M059J (cell line): ENCODE measurements around the gene CRB3. TPM values are rescaled to one million over a fixed set of nuclear protein-coding genes. Genes with fewer than 3 reads are reported as not detected.

Experiments
- total RNA-seq: library from RNA; depleted of rRNA; stranded (reverse); fragments of >200 nt; shearing (Covaris generic); gene quantifications from 2 replicates; pipeline ENCODE4 v1.2.3, GENCODE V29; 2014; rRNA removed

CRB3 gene
- total RNA-seq, 1 experiment from 2014 or later, result 0.34 TPM

Other genes with a start within 250 kb of the CRB3 start
- 15.2 and 22.6 TPM in 2 replicates for gene MLLT1, start 184.3 kb upstream of the CRB3 start, total RNA-seq
- gene ACER1, start 130.7 kb upstream of the CRB3 start, total RNA-seq, result not detected in 2 replicates
- 114 and 148 TPM in 2 replicates for gene CLPP, start 102.7 kb upstream of the CRB3 start, total RNA-seq
- gene ALKBH7, start 91.5 kb upstream of the CRB3 start, total RNA-seq, result 65.4 and 72.6 TPM in 2 replicates
- 1.2 and 1.3 TPM in 2 replicates for gene PSPN, start 88.3 kb upstream of the CRB3 start, total RNA-seq
- 46.2 and 75.8 TPM in 2 replicates for gene GTF2F1, start 71.1 kb upstream of the CRB3 start, total RNA-seq
- 50.0 and 114 TPM in 2 replicates for gene KHSRP, start 39.5 kb upstream of the CRB3 start, total RNA-seq
- not detected in 2 replicates for gene SLC25A41, start 30.5 kb upstream of the CRB3 start, total RNA-seq
- gene SLC25A23, start 4.5 kb upstream of the CRB3 start, total RNA-seq, result 25.3 and 39.9 TPM in 2 replicates
- gene DENND1C, start 17.5 kb downstream of the CRB3 start, total RNA-seq, result not detected in 2 replicates
- gene TUBB4A, start 38.0 kb downstream of the CRB3 start, total RNA-seq, result 0.20 TPM in 1 of 2 replicates, not detected in the other
- gene TNFSF9, start 66.8 kb downstream of the CRB3 start, total RNA-seq, result 11.7 and 16.3 TPM in 2 replicates
- gene CD70, start 126.9 kb downstream of the CRB3 start, total RNA-seq, result 40.4 and 42.0 TPM in 2 replicates
- not detected in 2 replicates for gene TNFSF14, start 205.9 kb downstream of the CRB3 start, total RNA-seq